Aorta (tissue), 5 donors: Measurements from ENCODE around the gene FRZB. TPM values are rescaled to one million over a fixed set of nuclear protein-coding genes. Genes with fewer than 3 reads are reported as not detected.

Source experiments
- ATAC-seq: fragments of 200-7000 bp; cut with Tn5 transposase; one replicate; pipeline ENCODE4 v1.9.1; 2022; ENCODE audit warnings: moderate library complexity; ENCODE audit not compliant: low FRiP score
- DNase-seq, 2 donors: peaks; one replicate each; pipeline ENCODE4 v3.0.0-alpha.2; 2020
- H3K27ac ChIP-seq, 2 donors: one replicate each; pipeline ENCODE4 v1.5.1; 2013; ENCODE audit warnings: low read length in 2 of 2, mild to moderate bottlenecking in 2 of 2, moderate library complexity in 2 of 2, control low read depth in 1 of 2, inconsistent platforms in 1 of 2, low read depth in 1 of 2
- H3K27me3 ChIP-seq, 2 donors: one replicate each; pipeline ENCODE4 v1.6.1; 2013; ENCODE audit warnings: control low read depth in 1 of 2, low read length in 1 of 2, mild to moderate bottlenecking in 1 of 2, moderate library complexity in 1 of 2; ENCODE audit not compliant: insufficient read depth in 2 of 2, control insufficient read depth in 1 of 2
- H3K36me3 ChIP-seq, 2 donors: one replicate each; pipeline ENCODE4 v1.6.1; 2013; ENCODE audit warnings: control low read depth in 1 of 2, low read length in 1 of 2, mild to moderate bottlenecking in 1 of 2; ENCODE audit not compliant: insufficient read depth in 2 of 2, control insufficient read depth in 1 of 2
- H3K4me1 ChIP-seq, 2 donors: one replicate each; pipeline ENCODE4 v1.6.1; 2013; ENCODE audit warnings: low read length in 2 of 2, control low read depth in 1 of 2, mild to moderate bottlenecking in 1 of 2, moderate library complexity in 1 of 2; ENCODE audit not compliant: insufficient read depth in 2 of 2, control insufficient read depth in 1 of 2
- H3K4me3 ChIP-seq, 2 donors: one replicate each; pipeline ENCODE4 v1.5.1; 2013; ENCODE audit warnings: low read length in 2 of 2, control low read depth in 1 of 2, mild to moderate bottlenecking in 1 of 2
- H3K9me3 ChIP-seq: one replicate; pipeline ENCODE4 v1.6.1; 2013; ENCODE audit warnings: mild to moderate bottlenecking, low read length; ENCODE audit not compliant: control insufficient read depth
- WGBS, 2 donors: extraction: QIAGEN DNeasy Blood & Tissue Kit; methylation state at CpG; one replicate each; pipeline ENCODE4 v1.1.7; 2013; 5-methylcytosine and 5-hydroxymethylcytosine counted together
- intact Hi-C, 2 donors: fragments of 100-400 bp; cut with DNase I; formaldehyde crosslinking; loops; one replicate each; pipeline versions ENCODE4 v1.14.2 to v1.15.0; 2022
- polyA plus RNA-seq, 2 donors: library from polyadenylated mRNA; stranded (reverse); fragments of 200-250 nt; gene quantifications; one replicate each; pipeline ENCODE4 v1.2.3, GENCODE V29; 2013
- total RNA-seq, 2 donors: library from RNA; stranded (reverse); fragmentation: NEBNext Ultra II Directional; extraction: Animal tissue kit (Norgen Biotek cat#: 25700); gene quantifications; one replicate each; pipeline ENCODE4 v1.2.1, GENCODE V29; 2021
- donor health status: healthy with polysubstance abuse.
- donor health status: Bipolar disorder and iron deficiency.
- donor health status: DM: no; HTN: no; CAD: no.
- donor health status: DM: no; HTN: no; CAD: no.
- donor health status: DM: yes; HTN: yes; CAD: no.

The FRZB gene
- total and polyA plus RNA-seq, 4 donors, result 47.9 to 277 (median 96.9) TPM

- H3K4me1 ChIP-seq, result no peaks in the 10 kb centered on the region
- DNase-seq (no peak), ATAC-seq (no peak)
- intact Hi-C loops, result no loop called here
- no peaks in the 10 kb centered on the region for H3K36me3 ChIP-seq
- no peaks in the 10 kb centered on the region for H3K27me3 ChIP-seq
- WGBS, 2 donors, result 80 to 82% methylated on average over 6 of the region's 6 CpGs
- no peak overlapping the region for H3K4me3 ChIP-seq
- H3K9me3 ChIP-seq, result no peaks in the 10 kb centered on the region
- H3K27ac ChIP-seq, result no peak overlapping the region
Measured at GRCh38 chr2:182814380-182814779, 52.1 kb downstream of the FRZB start.

GRCh38 chr2:182810087-182810486, 56.4 kb downstream of the FRZB start:
- H3K27ac ChIP-seq, result no peak overlapping the region
- no peaks in the 10 kb centered on the region for H3K9me3 ChIP-seq
- no peak overlapping the region for H3K4me3 ChIP-seq
- 79% methylated on average over 3 of the region's 3 CpGs for WGBS, 2 donors
- no peaks in the 10 kb centered on the region for H3K36me3 ChIP-seq
- no peak for ATAC-seq
- intact Hi-C loops, result no loop called here
- DNase-seq, result no peak
- no peaks in the 10 kb centered on the region for H3K27me3 ChIP-seq
- no peaks in the 10 kb centered on the region for H3K4me1 ChIP-seq

DNA sequence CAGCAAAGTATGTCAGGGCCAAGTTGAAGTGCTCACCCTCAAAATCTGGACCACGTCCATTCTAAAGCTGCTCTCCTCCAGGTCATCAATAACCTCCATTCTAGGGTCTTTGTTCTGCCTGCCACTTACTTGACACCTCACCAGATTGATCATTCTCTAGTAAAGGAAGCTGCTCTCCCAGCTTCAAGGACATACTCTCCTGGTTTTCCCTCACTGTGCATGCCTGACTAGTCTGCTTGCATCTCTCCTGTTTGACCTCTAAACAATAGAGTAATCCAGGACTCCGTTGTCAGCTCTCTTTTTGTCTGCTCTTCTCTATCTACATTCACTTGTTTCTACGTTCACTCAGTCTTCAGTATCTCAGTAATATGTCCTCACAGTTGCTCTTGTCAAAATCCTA, 59.1 kb downstream of the FRZB start:
- no peak for ATAC-seq
- H3K27me3 ChIP-seq, result no peaks in the 10 kb centered on the region
- H3K36me3 ChIP-seq, result no peaks in the 10 kb centered on the region
- H3K27ac ChIP-seq, result no peak overlapping the region
- H3K4me3 ChIP-seq, result no peak overlapping the region
- H3K4me1 ChIP-seq, result no peaks in the 10 kb centered on the region
- H3K9me3 ChIP-seq, result no peaks in the 10 kb centered on the region
- WGBS, 2 donors, result 93 to 95% methylated on average over 3 of the region's 3 CpGs
- intact Hi-C loops, result no loop called here
- DNase-seq, result no peak

- intact Hi-C loops, result no loop called here
- no peak for ATAC-seq
- 82 to 85% methylated on average over 5 of the region's 5 CpGs for WGBS, 2 donors
Measured at GRCh38 chr2:182804128-182804527, 62.3 kb downstream of the FRZB start.

DNA sequence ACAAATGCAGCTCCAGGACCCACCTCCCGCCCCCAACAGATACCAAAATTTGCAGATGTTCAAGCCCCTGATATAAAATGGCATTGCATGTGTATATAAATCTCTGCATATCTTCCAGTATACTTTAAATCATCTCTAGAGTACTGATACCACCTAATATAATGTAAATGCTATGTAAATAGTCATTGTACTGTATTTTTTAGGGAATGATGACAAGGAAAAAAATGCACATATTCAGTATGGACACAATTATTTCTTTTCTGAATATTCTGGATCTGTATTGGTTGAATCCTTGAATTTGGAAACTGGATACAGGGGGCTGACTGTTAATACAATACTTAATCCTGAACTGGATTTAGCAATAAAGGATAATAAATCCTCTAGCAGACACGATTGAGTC, 67.7 kb downstream of the FRZB start:
- intact Hi-C loops, result no loop called here
- 89 to 95% methylated on average over 2 of the region's 2 CpGs for WGBS, 2 donors
- no peak overlapping the region for H3K27ac ChIP-seq
- no peaks in the 10 kb centered on the region for H3K36me3 ChIP-seq
- no peaks in the 10 kb centered on the region for H3K27me3 ChIP-seq
- H3K4me1 ChIP-seq, result peaks cover 0 to 2% of the 10 kb centered on the region in 2 donors
- H3K4me3 ChIP-seq, result no peak overlapping the region
- no peak for ATAC-seq
- no peak for DNase-seq
- no peaks in the 10 kb centered on the region for H3K9me3 ChIP-seq

More at GRCh38 chr2:182804128-182804527, 62.3 kb downstream of the FRZB start:
- DNase-seq, result no peak
- H3K9me3 ChIP-seq, result no peaks in the 10 kb centered on the region
- no peaks in the 10 kb centered on the region for H3K27me3 ChIP-seq
- H3K4me1 ChIP-seq, result no peaks in the 10 kb centered on the region
- no peaks in the 10 kb centered on the region for H3K36me3 ChIP-seq
- H3K4me3 ChIP-seq, result no peak overlapping the region
- H3K27ac ChIP-seq, result no peak overlapping the region

DNA sequence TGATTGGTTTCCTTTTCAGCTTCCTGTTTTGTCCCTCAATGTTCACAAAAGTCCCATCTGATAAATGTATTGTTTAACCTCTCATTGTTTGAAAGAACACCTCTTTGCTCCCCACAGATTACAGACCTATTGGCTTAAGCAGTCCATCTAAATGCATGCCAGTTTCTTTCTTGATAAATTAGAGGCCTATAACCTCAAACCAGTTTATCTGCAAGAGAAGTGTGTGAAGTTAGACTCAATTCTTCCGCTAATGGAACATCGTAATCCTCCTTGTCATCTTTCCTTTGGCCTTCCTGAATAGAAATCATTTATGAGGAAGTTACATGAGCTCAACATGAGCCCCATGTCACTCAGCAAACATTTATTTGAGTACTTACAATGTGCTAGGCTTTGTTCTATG, 74.0 kb downstream of the FRZB start:
- Histone ChIP-seq H3K4me1 (peaks cover 0 to 2% of the 10 kb centered on the region in 2 donors), H3K4me3 (no peak overlapping the region), H3K27me3 (no peaks in the 10 kb centered on the region), H3K36me3 (no peaks in the 10 kb centered on the region), H3K9me3 (no peaks in the 10 kb centered on the region), H3K27ac (no peak overlapping the region)
- intact Hi-C loops, result loop anchor here in 1 of 2 donors (5.0 kb wide), 1 partner anchor 75 kb away; the partner anchor contains the start of gene FRZB
- 96 to 99% methylated on average over 2 of the region's 2 CpGs for WGBS, 2 donors
- no peak for ATAC-seq
- no peak for DNase-seq

DNA sequence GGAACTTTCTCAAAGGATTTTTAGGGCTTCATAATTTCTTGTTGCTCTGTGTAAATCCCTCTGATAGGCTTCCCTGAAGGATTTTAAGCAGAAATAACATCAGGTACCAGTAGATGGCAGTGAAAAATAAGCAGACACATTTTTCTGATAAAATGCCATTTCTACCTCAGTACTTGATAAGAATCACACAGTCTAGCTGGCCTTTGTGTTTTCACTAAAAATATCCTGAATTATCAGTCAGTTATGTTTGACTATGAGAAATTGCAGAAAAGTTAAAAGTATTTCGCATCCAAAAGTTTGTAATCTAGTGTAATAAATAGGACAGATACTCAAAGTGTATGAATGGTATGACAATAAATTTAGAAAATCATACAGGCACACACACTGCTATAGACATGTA, 81.7 kb downstream of the FRZB start:
- H3K9me3 ChIP-seq, result no peaks in the 10 kb centered on the region
- no peaks in the 10 kb centered on the region for H3K27me3 ChIP-seq
- 9 to 18% methylated on average over 1 of the region's 1 CpG for whole genome bisulfite sequencing, 2 donors
- intact Hi-C loops, result loop anchor here (2.0 to 5.0 kb wide), 3 partner anchors 183 to 196 kb away; no protein-coding TSS in a partner anchor
- peaks cover 0 to 2% of the 10 kb centered on the region in 2 donors for H3K36me3 ChIP-seq
- H3K4me3 ChIP-seq, result no peak overlapping the region
- ATAC-seq, result no peak
- H3K4me1 ChIP-seq, result no peaks in the 10 kb centered on the region
- H3K27ac ChIP-seq, result no peak overlapping the region
- no peak for DNase-seq

GRCh38 chr2:182784058-182784706, 82.3 kb downstream of the FRZB start:
- Histone ChIP-seq H3K27me3 (no peaks in the 10 kb centered on the region), H3K9me3 (no peaks in the 10 kb centered on the region), H3K27ac (no peak overlapping the region), H3K4me1 (no peaks in the 10 kb centered on the region), H3K36me3 (peaks cover 0 to 3% of the 10 kb centered on the region in 2 donors), H3K4me3 (no peak overlapping the region)
- ATAC-seq (no peak), DNase-seq (no peak)
- 69 to 71% methylated on average over 4 of the region's 4 CpGs for WGBS, 2 donors
- intact Hi-C loops, result loop anchor here (2.0 kb wide), 2 partner anchors 195 to 197 kb away; no protein-coding TSS in a partner anchor
